Neural progenitor cell (in vitro differentiated cells): Measurements from ENCODE around the gene ATP11A. TPM values are rescaled to one million over a fixed set of nuclear protein-coding genes. Genes with fewer than 3 reads are reported as not detected.

ENCODE experiments used
- DNase-seq: peaks from one replicate; pipeline ENCODE4 v3.0.0-alpha.2; 2016; ENCODE audit warnings: low spot score
- H2AFZ ChIP-seq: fragments of 200-600 bp; sonication (generic); replicated peaks from 2 replicates; pipeline ENCODE4 v1.6.1; 2016; ENCODE audit warnings: antibody characterized with exemption
- H3F3A ChIP-seq: fragments of 200-600 bp; sonication (generic); 2 replicates; pipeline ENCODE4 v1.6.1; 2016; ENCODE audit warnings: antibody characterized with exemption, low read depth
- H3K27ac ChIP-seq: fragments of 200-600 bp; sonication (generic); 2 replicates; pipeline ENCODE4 v1.5.1; 2016; ENCODE audit warnings: mild to moderate bottlenecking
- H3K27me3 ChIP-seq: fragments of 200-600 bp; sonication (generic); 2 replicates; pipeline ENCODE4 v1.6.1; 2016; ENCODE audit warnings: mild to moderate bottlenecking, moderate library complexity
- H3K36me3 ChIP-seq: fragments of 200-600 bp; sonication (generic); 2 replicates; pipeline ENCODE4 v1.5.1; 2016
- H3K4me1 ChIP-seq: fragments of 200-600 bp; sonication (generic); 2 replicates; pipeline ENCODE4 v1.6.1; 2016; ENCODE audit warnings: mixed run types
- H3K4me2 ChIP-seq: fragments of 200-600 bp; sonication (generic); 2 replicates; pipeline ENCODE4 v1.6.1; 2016
- H3K4me3 ChIP-seq: fragments of 200-600 bp; sonication (generic); 2 replicates; pipeline ENCODE4 v1.5.1; 2016
- H3K79me2 ChIP-seq: fragments of 200-600 bp; sonication (generic); 2 replicates; pipeline ENCODE4 v1.6.1; 2016; ENCODE audit warnings: low read depth
- H3K9ac ChIP-seq: fragments of 200-600 bp; sonication (generic); 2 replicates; pipeline ENCODE4 v1.6.1; 2016
- H3K9me3 ChIP-seq: fragments of 200-600 bp; sonication (generic); 2 replicates; pipeline ENCODE4 v1.5.1; 2016; ENCODE audit warnings: low read depth
- H4K20me1 ChIP-seq: fragments of 200-600 bp; sonication (generic); 2 replicates; pipeline ENCODE4 v1.6.1; 2016; ENCODE audit warnings: low read depth
- H3K27ac Mint-ChIP-seq: 3 replicates; pipeline ENCODE4 v1.8.0; 2021; ENCODE audit warnings: mixed read lengths
- H3K27me3 Mint-ChIP-seq: 2 replicates; pipeline ENCODE4 v1.8.0; 2022; ENCODE audit warnings: low read depth, mild to moderate bottlenecking, inconsistent platforms, moderate library complexity, mixed read lengths; ENCODE audit not compliant: insufficient read depth
- H3K36me3 Mint-ChIP-seq: 3 replicates; pipeline ENCODE4 v1.8.0; 2021; ENCODE audit warnings: mixed read lengths
- H3K4me1 Mint-ChIP-seq: 3 replicates; pipeline ENCODE4 v1.8.0; 2021; ENCODE audit warnings: mixed read lengths
- H3K4me3 Mint-ChIP-seq: 3 replicates; pipeline ENCODE4 v1.8.0; 2021; ENCODE audit warnings: mild to moderate bottlenecking, moderate library complexity, mixed read lengths
- H3K9me3 Mint-ChIP-seq: 3 replicates; pipeline ENCODE4 v1.8.0; 2020; ENCODE audit warnings: mixed read lengths
- EZH2 ChIP-seq: fragments of 200-600 bp; sonication (generic); IDR thresholded peaks from 2 replicates; pipeline ENCODE4 v1.6.1; 2017; ENCODE audit warnings: antibody characterized with exemption, mild to moderate bottlenecking, moderate library complexity
- EZH2phosphoT487 ChIP-seq: fragments of 200-600 bp; sonication (generic); IDR thresholded peaks from 2 replicates; pipeline ENCODE4 v1.6.1; 2017; ENCODE audit warnings: antibody characterized with exemption
- total RNA-seq: library from RNA; depleted of rRNA; stranded (reverse); fragments of >200 nt; gene quantifications from 2 replicates; pipeline ENCODE4 v1.2.3, GENCODE V29; 2015; ENCODE audit warnings: low replicate concordance
- TF ChIP-seq, protein P1 (sequence below): fragments of 200-600 bp; sonication (generic); IDR thresholded peaks from 2 replicates; pipeline ENCODE4 v1.5.1; 2017; ENCODE audit warnings: antibody characterized with exemption, mild to moderate bottlenecking

The ATP11A gene
- total RNA-seq, 1 donor from 2014 or later = 12.6 TPM

DNA sequence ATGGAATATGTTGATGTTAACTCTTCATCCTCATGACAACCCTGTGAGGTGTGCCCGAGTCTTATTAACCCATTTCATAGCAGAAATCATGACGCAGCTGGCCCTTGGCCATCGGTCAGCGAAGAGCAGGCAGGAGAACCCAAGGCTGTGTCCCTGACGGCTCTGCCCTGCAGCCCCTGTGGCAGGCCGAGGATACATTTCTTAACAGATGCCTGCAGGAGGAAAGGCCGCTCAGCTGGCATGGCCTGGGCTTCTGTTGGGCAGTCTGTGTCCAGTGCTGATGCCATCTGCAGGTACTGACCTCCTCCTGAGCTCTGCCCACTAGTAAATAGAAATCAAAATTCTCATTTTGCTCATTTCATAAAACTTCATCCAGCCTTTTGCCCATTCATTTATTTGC, 243.8 kb downstream of the ATP11A start:
- no peaks in the 10 kb centered on the region for H3K27me3 Mint-ChIP-seq
- peaks cover 6% of the 10 kb centered on the region for H3F3A ChIP-seq
- no peaks in the 10 kb centered on the region for H3K36me3 Mint-ChIP-seq
- peaks cover 9% of the 10 kb centered on the region for H3K79me2 ChIP-seq
- peak overlapping the region; percentile 15 for H3K27ac Mint-ChIP-seq
- H3K27me3 ChIP-seq = no peaks in the 10 kb centered on the region
- peaks cover 31% of the 10 kb centered on the region for H4K20me1 ChIP-seq
- no peaks in the 10 kb centered on the region for H3K9me3 ChIP-seq
- H3K4me3 ChIP-seq = no peak overlapping the region
- H3K4me3 Mint-ChIP-seq = no peak overlapping the region
- no peak overlapping the region for H3K4me2 ChIP-seq
- H3K4me1 Mint-ChIP-seq = peaks cover 16% of the 10 kb centered on the region
- no peak overlapping the region for H2AFZ ChIP-seq
- H3K4me1 ChIP-seq = peaks cover 3% of the 10 kb centered on the region
- H3K36me3 ChIP-seq = no peaks in the 10 kb centered on the region
- H3K27ac ChIP-seq = no peak overlapping the region
- DNase-seq = no peak
- TF ChIP-seq EZH2phosphoT487 (no peak), EZH2 (no peak)
- TF ChIP-seq, protein P1, sequence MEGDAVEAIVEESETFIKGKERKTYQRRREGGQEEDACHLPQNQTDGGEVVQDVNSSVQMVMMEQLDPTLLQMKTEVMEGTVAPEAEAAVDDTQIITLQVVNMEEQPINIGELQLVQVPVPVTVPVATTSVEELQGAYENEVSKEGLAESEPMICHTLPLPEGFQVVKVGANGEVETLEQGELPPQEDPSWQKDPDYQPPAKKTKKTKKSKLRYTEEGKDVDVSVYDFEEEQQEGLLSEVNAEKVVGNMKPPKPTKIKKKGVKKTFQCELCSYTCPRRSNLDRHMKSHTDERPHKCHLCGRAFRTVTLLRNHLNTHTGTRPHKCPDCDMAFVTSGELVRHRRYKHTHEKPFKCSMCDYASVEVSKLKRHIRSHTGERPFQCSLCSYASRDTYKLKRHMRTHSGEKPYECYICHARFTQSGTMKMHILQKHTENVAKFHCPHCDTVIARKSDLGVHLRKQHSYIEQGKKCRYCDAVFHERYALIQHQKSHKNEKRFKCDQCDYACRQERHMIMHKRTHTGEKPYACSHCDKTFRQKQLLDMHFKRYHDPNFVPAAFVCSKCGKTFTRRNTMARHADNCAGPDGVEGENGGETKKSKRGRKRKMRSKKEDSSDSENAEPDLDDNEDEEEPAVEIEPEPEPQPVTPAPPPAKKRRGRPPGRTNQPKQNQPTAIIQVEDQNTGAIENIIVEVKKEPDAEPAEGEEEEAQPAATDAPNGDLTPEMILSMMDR = no peak
- H3K9me3 Mint-ChIP-seq = no peaks in the 10 kb centered on the region
- no peak overlapping the region for H3K9ac ChIP-seq

DNA sequence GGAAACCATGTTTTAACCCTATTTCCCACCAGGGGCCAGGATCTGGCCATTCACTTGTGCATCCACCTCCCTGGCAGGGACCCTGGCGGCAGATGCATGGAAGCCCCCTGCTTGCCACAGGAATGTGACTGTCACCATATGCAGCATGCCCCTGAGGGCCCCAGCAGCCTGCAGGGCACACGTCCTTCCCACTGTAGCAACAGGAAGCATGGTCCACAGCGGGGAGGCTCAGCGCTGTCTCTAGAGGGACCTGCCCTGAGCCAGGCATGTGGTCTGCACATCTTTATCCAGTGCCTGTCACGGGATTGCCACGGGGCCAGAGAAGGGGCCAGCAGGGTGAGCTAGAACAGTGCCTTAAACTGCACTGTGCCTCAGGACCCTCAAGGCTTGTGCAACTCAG, 244.2 kb downstream of the ATP11A start:
- no peaks in the 10 kb centered on the region for H3K36me3 Mint-ChIP-seq
- peaks cover 3% of the 10 kb centered on the region for H3K4me1 ChIP-seq
- no peak overlapping the region for H3K4me3 ChIP-seq
- peaks cover under 1% of the 10 kb centered on the region for H3K27me3 Mint-ChIP-seq
- H3K9ac ChIP-seq = no peak overlapping the region
- H3F3A ChIP-seq = peaks cover 6% of the 10 kb centered on the region
- H3K79me2 ChIP-seq = peaks cover 9% of the 10 kb centered on the region
- H3K27ac Mint-ChIP-seq = no peak overlapping the region
- peaks cover 15% of the 10 kb centered on the region for H3K4me1 Mint-ChIP-seq
- H3K4me3 Mint-ChIP-seq = no peak overlapping the region
- no peak overlapping the region for H3K4me2 ChIP-seq
- DNase-seq = no peak
- H4K20me1 ChIP-seq = peaks cover 35% of the 10 kb centered on the region
- no peak overlapping the region for H3K27ac ChIP-seq
- TF ChIP-seq, protein P1 = no peak
- TF ChIP-seq EZH2phosphoT487 (no peak), EZH2 (no peak)
- H2AFZ ChIP-seq = no peak overlapping the region
- H3K9me3 Mint-ChIP-seq = no peaks in the 10 kb centered on the region
- no peaks in the 10 kb centered on the region for H3K9me3 ChIP-seq
- no peaks in the 10 kb centered on the region for H3K36me3 ChIP-seq
- H3K27me3 ChIP-seq = no peaks in the 10 kb centered on the region

Other genes with a start within 250 kb of the ATP11A start
- 33.6 and 34.6 TPM in 2 replicates for gene TUBGCP3, start 101.9 kb upstream of the ATP11A start, total RNA-seq